Epithelial cell of proximal tubule (primary cell): ENCODE measurements around the gene COMMD10. TPM values are rescaled to one million over a fixed set of nuclear protein-coding genes. Genes with fewer than 3 reads are reported as not detected.

ENCODE experiments used
- DNase-seq: peaks from one replicate; pipeline ENCODE4 v3.0.0-alpha.2; 2011; ENCODE audit warnings: low read depth
- H3K4me3 ChIP-seq: 2 replicates; pipeline ENCODE4 v1.5.1; 2011; ENCODE audit warnings: low read depth, mild to moderate bottlenecking, low read length
- total RNA-seq: library from RNA; depleted of rRNA; stranded (reverse); fragments of >200 nt; gene quantifications from 2 replicates; pipeline ENCODE4 v1.2.3, GENCODE V29; 2015
- TF ChIP-seq, protein P1 (sequence below): conservative IDR thresholded peaks from 2 replicates; pipeline ENCODE4 v1.5.1; 2012; ENCODE audit warnings: low read depth, mild to moderate bottlenecking, low read length

Gene COMMD10
- total RNA-seq, 1 donor from 2014 or later = 32.2 TPM

DNA sequence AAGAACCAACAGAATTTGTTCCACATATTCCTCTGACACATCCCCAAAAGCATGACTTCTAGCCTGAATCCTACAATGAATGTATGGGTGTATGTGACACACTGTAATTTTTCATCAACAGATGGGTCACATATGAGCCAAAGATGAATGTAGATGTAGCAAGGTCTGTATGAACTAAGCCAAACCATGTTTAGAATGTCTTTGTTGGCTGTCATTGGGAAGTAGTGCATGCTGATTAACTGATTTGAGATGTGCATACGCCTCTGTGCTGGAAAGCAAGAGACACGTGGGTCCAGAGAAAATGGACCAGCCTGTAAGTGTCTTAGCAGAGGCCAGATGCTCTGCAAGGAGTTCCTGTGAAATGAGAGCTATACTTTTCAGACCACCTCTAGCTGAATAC lies 222.0 kb downstream of the COMMD10 start:
- DNase-seq = no peak
- TF ChIP-seq, protein P1, sequence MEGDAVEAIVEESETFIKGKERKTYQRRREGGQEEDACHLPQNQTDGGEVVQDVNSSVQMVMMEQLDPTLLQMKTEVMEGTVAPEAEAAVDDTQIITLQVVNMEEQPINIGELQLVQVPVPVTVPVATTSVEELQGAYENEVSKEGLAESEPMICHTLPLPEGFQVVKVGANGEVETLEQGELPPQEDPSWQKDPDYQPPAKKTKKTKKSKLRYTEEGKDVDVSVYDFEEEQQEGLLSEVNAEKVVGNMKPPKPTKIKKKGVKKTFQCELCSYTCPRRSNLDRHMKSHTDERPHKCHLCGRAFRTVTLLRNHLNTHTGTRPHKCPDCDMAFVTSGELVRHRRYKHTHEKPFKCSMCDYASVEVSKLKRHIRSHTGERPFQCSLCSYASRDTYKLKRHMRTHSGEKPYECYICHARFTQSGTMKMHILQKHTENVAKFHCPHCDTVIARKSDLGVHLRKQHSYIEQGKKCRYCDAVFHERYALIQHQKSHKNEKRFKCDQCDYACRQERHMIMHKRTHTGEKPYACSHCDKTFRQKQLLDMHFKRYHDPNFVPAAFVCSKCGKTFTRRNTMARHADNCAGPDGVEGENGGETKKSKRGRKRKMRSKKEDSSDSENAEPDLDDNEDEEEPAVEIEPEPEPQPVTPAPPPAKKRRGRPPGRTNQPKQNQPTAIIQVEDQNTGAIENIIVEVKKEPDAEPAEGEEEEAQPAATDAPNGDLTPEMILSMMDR = no peak
- no peak overlapping the region for H3K4me3 ChIP-seq

DNA sequence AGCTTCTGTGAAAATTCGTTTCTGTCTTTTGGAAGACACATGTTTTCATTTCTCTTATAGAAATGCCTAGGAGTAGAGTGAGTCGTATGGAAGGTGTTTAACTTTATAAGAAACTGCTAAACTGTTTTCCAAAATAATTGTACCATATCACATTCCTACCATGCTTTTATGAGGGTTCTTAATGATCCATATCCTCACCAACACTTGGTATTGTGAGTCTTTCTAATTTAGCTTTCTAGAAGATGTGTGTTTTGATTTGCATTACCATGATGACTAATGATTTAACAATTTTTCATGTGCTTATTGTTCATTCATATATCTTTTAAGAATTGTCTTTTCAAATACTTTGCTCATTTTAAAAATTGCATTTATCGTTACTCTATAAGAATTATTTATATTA lies 223.6 kb downstream of the COMMD10 start:
- TF ChIP-seq, protein P1 = no peak
- DNase-seq = no peak
- no peak overlapping the region for H3K4me3 ChIP-seq

GRCh38 chr5:116313366-116313765 lies 228.5 kb downstream of the COMMD10 start:
- TF ChIP-seq, protein P1 = no peak
- H3K4me3 ChIP-seq = no peak overlapping the region
- no peak for DNase-seq

- TF ChIP-seq, protein P1 = no peak
- no peak overlapping the region for H3K4me3 ChIP-seq
Observed at GRCh38 chr5:116315531-116315930, 230.7 kb downstream of the COMMD10 start.

DNA sequence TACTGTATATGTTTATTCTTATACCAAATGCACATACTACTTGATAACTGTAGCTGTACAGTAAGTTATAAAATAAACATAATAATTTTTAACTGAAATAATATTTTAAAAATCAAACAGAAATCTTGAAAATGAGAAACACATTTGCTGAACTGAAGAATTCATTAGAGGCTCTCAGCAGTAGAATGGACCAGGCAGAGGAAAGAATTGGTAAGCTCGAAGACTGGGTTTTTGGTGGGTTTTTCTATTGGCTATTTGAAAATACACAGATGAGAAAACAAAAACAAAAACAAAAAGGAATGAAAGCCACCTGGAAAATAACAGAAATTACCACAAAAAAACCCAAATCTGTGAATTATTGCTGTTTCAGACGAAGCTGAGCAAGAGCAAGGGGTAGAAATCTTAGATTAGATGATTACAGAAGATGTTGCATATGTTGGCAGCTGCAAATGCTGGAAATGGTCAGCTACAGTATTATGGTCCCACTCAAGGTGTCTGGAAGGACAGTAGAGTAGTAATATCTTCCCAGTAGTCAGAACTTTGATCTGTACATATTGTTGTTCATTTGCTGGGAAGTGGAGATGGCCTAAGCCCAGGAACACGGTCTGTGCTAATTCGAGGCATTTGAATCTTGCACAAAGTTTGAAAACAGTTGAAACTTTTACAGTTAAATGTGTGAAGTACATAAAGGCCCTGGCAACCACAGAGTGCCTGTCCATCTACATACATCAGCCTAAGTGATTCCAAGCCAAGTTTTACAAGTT lies 233.4 kb downstream of the COMMD10 start:
- no peak overlapping the region for H3K4me3 ChIP-seq
- TF ChIP-seq, protein P1 = no peak
- no peak for DNase-seq

More at GRCh38 chr5:116315531-116315930, 230.7 kb downstream of the COMMD10 start:
- DNase-seq = no peak

DNA sequence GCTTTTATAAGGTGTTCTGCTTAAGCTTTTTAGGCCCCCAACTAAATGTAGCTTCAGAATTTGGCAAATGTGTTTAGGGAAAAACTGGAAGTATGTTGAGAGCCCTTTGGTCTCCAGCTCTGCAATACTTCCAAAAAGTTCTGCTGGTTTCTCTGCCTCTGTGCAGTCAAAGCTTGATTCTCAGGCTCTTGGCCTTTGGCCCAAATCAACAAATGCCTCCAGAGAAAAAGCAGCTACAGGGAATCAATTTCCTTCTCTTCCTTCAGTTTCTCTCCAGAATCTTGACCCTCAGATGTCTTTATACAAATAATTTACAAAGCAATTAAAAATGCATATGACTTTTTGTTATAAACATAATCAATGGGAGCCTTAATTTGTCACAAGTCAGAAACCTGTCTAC lies 235.7 kb downstream of the COMMD10 start:
- TF ChIP-seq, protein P1 = no peak

GRCh38 chr5:116329503-116329902 lies 244.7 kb downstream of the COMMD10 start:
- no peak overlapping the region for H3K4me3 ChIP-seq
- TF ChIP-seq, protein P1 = no peak
- DNase-seq = no peak

More for the DNA sequence above, 235.7 kb downstream of the COMMD10 start:
- no peak for DNase-seq
- H3K4me3 ChIP-seq = no peak overlapping the region
